B cell (primary cell): ENCODE results near the gene GSTP1.

ENCODE experiments used
- CTCF ChIP-seq: fragments of 200-600 bp; IDR thresholded peaks from one replicate; pipeline ENCODE4 v1.8.0; 2022; ENCODE audit warnings: antibody characterized with exemption, mild to moderate bottlenecking
- EZH2 ChIP-seq: IDR thresholded peaks from 2 replicates; pipeline ENCODE4 v1.6.1; 2012; ENCODE audit warnings: borderline replicate concordance, low read depth, mild to moderate bottlenecking, moderate library complexity, low read length; ENCODE audit not compliant: insufficient read depth, poor library complexity, severe bottlenecking

DNA sequence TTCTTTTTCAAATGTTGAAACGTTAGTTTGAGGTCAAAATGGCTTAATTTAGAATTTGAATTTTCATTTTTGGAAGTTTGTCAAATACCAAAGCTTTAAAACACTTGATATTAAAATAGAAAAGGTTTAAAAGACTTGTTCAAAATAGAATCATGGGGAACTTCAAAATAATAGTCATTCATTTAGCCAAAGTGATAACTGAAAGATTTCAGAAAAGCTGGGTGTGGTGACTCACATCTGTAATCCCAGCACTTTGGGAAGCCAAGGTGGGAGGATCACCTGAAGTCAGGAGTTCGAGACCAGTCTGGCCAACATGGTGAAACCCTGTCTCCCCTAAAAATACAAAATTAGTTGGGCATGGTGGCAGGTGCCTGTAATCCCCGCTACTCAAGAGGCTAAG, 10.9 kb downstream of the GSTP1 start:
- no peak for TF ChIP-seq CTCF
- no peak for TF ChIP-seq EZH2
